H9 (cell line): ENCODE measurements around the gene LBHD2. TPM values are rescaled to one million over a fixed set of nuclear protein-coding genes. Genes with fewer than 3 reads are reported as not detected.

Experiments
- DNase-seq: peaks from one replicate; pipeline ENCODE4 v3.0.0-alpha.2; 2017
- H2AFZ ChIP-seq: one replicate; pipeline ENCODE4 v1.6.1; 2013; ENCODE audit warnings: mild to moderate bottlenecking, low read length, control low read depth, moderate library complexity
- H2AK5ac ChIP-seq: 2 replicates; pipeline ENCODE4 v1.6.1; 2013; ENCODE audit warnings: low read length, control low read depth, mixed read lengths; ENCODE audit not compliant: insufficient read length
- H2BK120ac ChIP-seq: one replicate; pipeline ENCODE4 v1.6.1; 2013; ENCODE audit warnings: low read depth, mild to moderate bottlenecking, low read length, control low read depth, inconsistent platforms; ENCODE audit not compliant: poor library complexity, severe bottlenecking
- H2BK12ac ChIP-seq: 2 replicates; pipeline ENCODE4 v1.6.1; 2013; ENCODE audit warnings: low read length, control low read depth, mixed read lengths, low read depth; ENCODE audit not compliant: insufficient read length
- H2BK15ac ChIP-seq: 2 replicates; pipeline ENCODE4 v1.6.1; 2013; ENCODE audit warnings: low read depth, low read length, control low read depth
- H2BK20ac ChIP-seq: one replicate; pipeline ENCODE4 v1.6.1; 2013; ENCODE audit warnings: low read depth, mild to moderate bottlenecking, low read length, control low read depth, inconsistent platforms; ENCODE audit not compliant: poor library complexity, severe bottlenecking
- H2BK5ac ChIP-seq: 2 replicates; pipeline ENCODE4 v1.6.1; 2013; ENCODE audit warnings: low read length, control low read depth, mixed read lengths; ENCODE audit not compliant: insufficient read length
- H3K14ac ChIP-seq: 2 replicates; pipeline ENCODE4 v1.6.1; 2013; ENCODE audit warnings: low read length, control low read depth; ENCODE audit not compliant: insufficient read depth
- H3K18ac ChIP-seq: 2 replicates; pipeline ENCODE4 v1.6.1; 2013; ENCODE audit warnings: low read depth, mild to moderate bottlenecking, mixed read lengths, low read length, control low read depth; ENCODE audit not compliant: insufficient read length
- H3K23ac ChIP-seq: 2 replicates; pipeline ENCODE4 v1.6.1; 2013; ENCODE audit warnings: low read length, control low read depth, mixed read lengths, low read depth; ENCODE audit not compliant: insufficient read length
- H3K23me2 ChIP-seq: 2 replicates; pipeline ENCODE4 v1.6.1; 2013; ENCODE audit warnings: low read depth, mild to moderate bottlenecking, mixed read lengths, low read length, control low read depth; ENCODE audit not compliant: insufficient read length, poor library complexity, severe bottlenecking
- H3K27ac ChIP-seq: 2 replicates; pipeline ENCODE4 v1.5.1; 2013; ENCODE audit warnings: low read length, control low read depth, mixed read lengths, low read depth; ENCODE audit not compliant: insufficient read length
- H3K27me3 ChIP-seq: 2 replicates; pipeline ENCODE4 v1.6.1; 2013; ENCODE audit warnings: low read length, control low read depth, inconsistent platforms; ENCODE audit not compliant: insufficient read depth
- H3K4ac ChIP-seq: 2 replicates; pipeline ENCODE4 v1.6.1; 2013; ENCODE audit warnings: low read depth, mild to moderate bottlenecking, control low read depth, inconsistent platforms, low read length, moderate library complexity
- H3K4me1 ChIP-seq: 2 replicates; pipeline ENCODE4 v1.6.1; 2013; ENCODE audit warnings: low read length, control low read depth, inconsistent platforms; ENCODE audit not compliant: insufficient read depth
- H3K4me2 ChIP-seq: 2 replicates; pipeline ENCODE4 v1.6.1; 2013; ENCODE audit warnings: low read length, control low read depth, mixed read lengths; ENCODE audit not compliant: insufficient read length, insufficient read depth
- H3K56ac ChIP-seq: 2 replicates; pipeline ENCODE4 v1.6.1; 2013; ENCODE audit warnings: low read depth, mild to moderate bottlenecking, mixed read lengths, low read length, control low read depth; ENCODE audit not compliant: insufficient read length
- H3K79me1 ChIP-seq: 2 replicates; pipeline ENCODE4 v1.6.1; 2013; ENCODE audit warnings: low read depth, mild to moderate bottlenecking, moderate library complexity, low read length, control low read depth, inconsistent platforms; ENCODE audit not compliant: insufficient read depth, poor library complexity, severe bottlenecking
- H3K79me2 ChIP-seq: 2 replicates; pipeline ENCODE4 v1.6.1; 2013; ENCODE audit warnings: low read length, control low read depth, inconsistent platforms; ENCODE audit not compliant: insufficient read depth
- H3K9ac ChIP-seq: 2 replicates; pipeline ENCODE4 v1.6.1; 2013; ENCODE audit warnings: low read length, control low read depth, mixed read lengths; ENCODE audit not compliant: insufficient read length; ENCODE audit errors: extremely low read depth
- H3K9me3 ChIP-seq: one replicate; pipeline ENCODE4 v1.6.1; 2013; ENCODE audit warnings: low read depth, low read length, inconsistent platforms; ENCODE audit not compliant: control insufficient read depth
- H3T11ph ChIP-seq: one replicate; pipeline ENCODE4 v1.6.1; 2013; ENCODE audit warnings: mild to moderate bottlenecking, low read length, control low read depth, inconsistent platforms
- H4K20me1 ChIP-seq: one replicate; pipeline ENCODE4 v1.6.1; 2013; ENCODE audit not compliant: control insufficient read depth, insufficient read length, insufficient read depth
- H4K5ac ChIP-seq: 2 replicates; pipeline ENCODE4 v1.6.1; 2013; ENCODE audit warnings: low read depth, mild to moderate bottlenecking, mixed read lengths, low read length, control low read depth; ENCODE audit not compliant: insufficient read length
- H4K8ac ChIP-seq: replicated peaks from 2 replicates; pipeline ENCODE4 v1.6.1; 2013; ENCODE audit warnings: low read length, control low read depth, mixed read lengths, low read depth; ENCODE audit not compliant: insufficient read length
- H4K91ac ChIP-seq: 2 replicates; pipeline ENCODE4 v1.6.1; 2013; ENCODE audit warnings: low read depth, mild to moderate bottlenecking, moderate library complexity, mixed read lengths, low read length, control low read depth; ENCODE audit not compliant: insufficient read length
- H3K27ac Mint-ChIP-seq, 3 experiments: 2 replicates in 2 of 3; 3 replicates in 1 of 3; pipeline ENCODE4 v1.8.0; 2020 to 2021; ENCODE audit warnings: mixed read lengths in 3 of 3, mild to moderate bottlenecking in 1 of 3, moderate library complexity in 1 of 3
- H3K27me3 Mint-ChIP-seq: 2 replicates; pipeline ENCODE4 v1.8.0; 2021; ENCODE audit warnings: low read depth, mild to moderate bottlenecking, moderate library complexity, mixed read lengths
- H3K36me3 Mint-ChIP-seq, 3 experiments: 2 replicates in 2 of 3; 3 replicates in 1 of 3; pipeline ENCODE4 v1.8.0; 2020 to 2021; ENCODE audit warnings: low read depth in 3 of 3, mixed read lengths in 3 of 3; ENCODE audit not compliant: insufficient read depth in 1 of 3
- H3K4me1 Mint-ChIP-seq, 2 experiments: 2 replicates each; pipeline ENCODE4 v1.8.0; 2020; ENCODE audit warnings: mixed read lengths in 2 of 2
- H3K4me3 Mint-ChIP-seq, 2 experiments: 2 replicates in 1 of 2; 3 replicates in 1 of 2; pipeline ENCODE4 v1.8.0; 2020 to 2021; ENCODE audit warnings: mild to moderate bottlenecking in 2 of 2, mixed read lengths in 2 of 2, moderate library complexity in 1 of 2
- H3K9me3 Mint-ChIP-seq, 2 experiments: 2 replicates in 1 of 2; 3 replicates in 1 of 2; pipeline ENCODE4 v1.8.0; 2020; ENCODE audit warnings: mild to moderate bottlenecking in 2 of 2, mixed read lengths in 2 of 2, moderate library complexity in 1 of 2
- CTCF ChIP-seq: fragments of 200-600 bp; sonication (generic); conservative IDR thresholded peaks from 3 replicates; pipeline ENCODE4 v1.8.0; 2021; ENCODE audit warnings: antibody characterized with exemption, mild to moderate bottlenecking
- WGBS: extraction: QIAGEN DNeasy Blood & Tissue Kit; methylation state at CpG from one replicate; pipeline ENCODE4 v1.1.7; 2013; ENCODE audit warnings: missing lambda C conversion rate, low lambda C conversion rate, mixed read lengths; ENCODE audit not compliant: insufficient read length; ENCODE audit errors: extremely low coverage; 5-methylcytosine and 5-hydroxymethylcytosine counted together
- total RNA-seq: library from RNA; stranded (reverse); gene quantifications from 2 replicates; pipeline ENCODE4 v1.2.1, GENCODE V29; 2021

The LBHD2 gene
- total RNA-seq, 1 experiment from 2014 or later, result not detected

- Histone ChIP-seq H3K23me2 (no peaks in the 10 kb centered on the region), H2AFZ (no peak overlapping the region), H2BK5ac (no peak overlapping the region), H3K4me1 (peaks cover 4% of the 10 kb centered on the region; the same call in 1 of the 2 replicates), H4K5ac (no peak overlapping the region), H4K20me1 (no peaks in the 10 kb centered on the region), H3K56ac (no peak overlapping the region), H3K4me2 (no peak overlapping the region), H3K79me1 (no peaks in the 10 kb centered on the region), H3T11ph (no peak overlapping the region), H3K4ac (no peak overlapping the region), H3K9ac (no peak overlapping the region), H3K18ac (no peak overlapping the region), H4K8ac (no peak overlapping the region), H2AK5ac (no peak overlapping the region), H3K79me2 (no peaks in the 10 kb centered on the region), H2BK12ac (no peak overlapping the region), H2BK120ac (no peak overlapping the region), H3K27ac (no peak overlapping the region), H3K23ac (no peak overlapping the region), H3K9me3 (no peaks in the 10 kb centered on the region), H3K27me3 (no peaks in the 10 kb centered on the region), H2BK20ac (no peak overlapping the region), H3K14ac (no peak overlapping the region), H2BK15ac (no peak overlapping the region), H4K91ac (no peak overlapping the region)
- H3K36me3 Mint-ChIP-seq, result peaks cover 0 to 3% (median 3%) of the 10 kb centered on the region in 3 experiments; a peak in 2 of 7 replicates
- no peak for TF ChIP-seq CTCF
- peaks cover 2 to 7% of the 10 kb centered on the region in 2 experiments; a peak in 2 of 4 replicates for H3K4me1 Mint-ChIP-seq
- DNase-seq, result no peak
- no CpG with 5 or more reads among the region's 12 CpGs for WGBS
- no peaks in the 10 kb centered on the region; a peak in 1 of 5 replicates for H3K9me3 Mint-ChIP-seq
- H3K27me3 Mint-ChIP-seq, result peaks cover 5% of the 10 kb centered on the region
- no peak overlapping the region for H3K4me3 Mint-ChIP-seq
- peak overlapping the region in 1 of 3 experiments; percentile 85; a peak in 1 of 7 replicates for H3K27ac Mint-ChIP-seq
Measured at GRCh38 chr14:103064978-103065377, 19.0 kb upstream of the LBHD2 start.
